B cell (primary cell): ENCODE data around the gene DNM1.

ENCODE experiments used
- CTCF ChIP-seq: fragments of 200-600 bp; IDR thresholded peaks from one replicate; pipeline ENCODE4 v1.8.0; 2022; ENCODE audit warnings: antibody characterized with exemption, mild to moderate bottlenecking
- EZH2 ChIP-seq: IDR thresholded peaks from 2 replicates; pipeline ENCODE4 v1.6.1; 2012; ENCODE audit warnings: borderline replicate concordance, low read depth, mild to moderate bottlenecking, moderate library complexity, low read length; ENCODE audit not compliant: insufficient read depth, poor library complexity, severe bottlenecking

GRCh38 chr9:128252317-128253139 lies 49.3 kb downstream of the DNM1 start:
- no peak for TF ChIP-seq CTCF
- no peak for TF ChIP-seq EZH2
